Neural crest cell (in vitro differentiated cells): ENCODE data around the gene LEMD1. TPM values are rescaled to one million over a fixed set of nuclear protein-coding genes. Genes with fewer than 3 reads are reported as not detected.
A peak's percentile ranks its signal among the peaks of the same experiment; 100 is the strongest.
"Not testable (repeated sequence)": the region's sequence is repeated elsewhere in the genome, so short reads cannot be mapped to it uniquely, and the experiment has no call there.

Experiments used
- DNase-seq: peaks from one replicate; pipeline ENCODE4 v3.0.0; 2021; ENCODE audit warnings: low read depth, mixed read lengths, low spot score
- H3K27ac Mint-ChIP-seq: one replicate; pipeline ENCODE4 v1.8.0; 2021; ENCODE audit warnings: mild to moderate bottlenecking, mixed read lengths; ENCODE audit not compliant: unreplicated experiment
- H3K27me3 Mint-ChIP-seq: 2 replicates; pipeline ENCODE4 v1.8.0; 2021; ENCODE audit warnings: low read depth, mild to moderate bottlenecking, mixed read lengths
- H3K36me3 Mint-ChIP-seq: 2 replicates; pipeline ENCODE4 v1.8.0; 2021; ENCODE audit warnings: low read depth, mild to moderate bottlenecking, mixed read lengths
- H3K4me1 Mint-ChIP-seq: 2 replicates; pipeline ENCODE4 v1.8.0; 2021; ENCODE audit warnings: mixed read lengths
- H3K4me3 Mint-ChIP-seq: one replicate; pipeline ENCODE4 v1.8.0; 2021; ENCODE audit warnings: mild to moderate bottlenecking, mixed read lengths
- H3K9me3 Mint-ChIP-seq: 2 replicates; pipeline ENCODE4 v1.8.0; 2021; ENCODE audit warnings: mixed read lengths
- CTCF ChIP-seq: fragments of 200-600 bp; sonication (generic); conservative IDR thresholded peaks from 2 replicates; pipeline ENCODE4 v1.5.0; 2021; ENCODE audit warnings: antibody characterized with exemption, mild to moderate bottlenecking
- total RNA-seq: library from RNA; stranded (reverse); gene quantifications from 2 replicates; pipeline ENCODE4 v1.2.1, GENCODE V29; 2021

LEMD1 gene
- total RNA-seq, 1 donor from 2014 or later, result 10.7 TPM

DNA sequence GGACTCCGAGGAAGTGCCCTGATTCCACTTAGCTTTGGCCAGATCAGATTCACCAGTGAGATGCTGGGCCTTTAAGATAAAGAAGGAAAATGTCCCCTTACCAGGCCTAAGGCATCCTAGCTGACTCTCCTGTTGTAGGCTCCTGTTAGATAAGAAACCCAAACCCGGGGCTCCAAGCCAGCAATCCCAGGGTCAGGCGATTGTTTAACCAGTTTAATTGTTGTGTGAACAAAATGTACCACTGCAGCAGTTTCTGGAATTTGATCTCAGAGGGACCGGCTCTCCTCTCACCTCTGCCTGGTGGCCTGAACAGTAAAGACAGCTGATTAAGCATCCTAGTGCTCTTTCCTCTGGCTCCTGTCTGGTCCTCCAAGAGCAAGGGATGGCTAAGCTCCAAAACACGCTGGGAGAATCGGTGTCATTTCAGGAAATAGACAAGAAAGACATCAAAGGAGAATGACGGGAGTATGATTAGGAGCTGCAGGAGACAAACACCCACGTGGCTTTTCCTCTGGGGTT is 55.9 kb downstream of the LEMD1 start:
- no peak for DNase-seq
- no peak for TF ChIP-seq CTCF
- peaks cover 23% of the 10 kb centered on the region for H3K4me1 Mint-ChIP-seq

GRCh38 chr1:205365086-205365485 is 56.8 kb downstream of the LEMD1 start:
- not testable (repeated sequence) for DNase-seq, H3K9me3 Mint-ChIP-seq, H3K27ac Mint-ChIP-seq, H3K36me3 Mint-ChIP-seq, H3K27me3 Mint-ChIP-seq, H3K4me3 Mint-ChIP-seq
- H3K4me1 Mint-ChIP-seq, result peaks cover 32% of the 10 kb centered on the region

More for the DNA sequence above, 55.9 kb downstream of the LEMD1 start:
- Mint-ChIP-seq H3K9me3 (no peaks in the 10 kb centered on the region), H3K36me3 (no peaks in the 10 kb centered on the region), H3K27ac (no peak overlapping the region), H3K4me3 (no peak overlapping the region), H3K27me3 (no peaks in the 10 kb centered on the region)

- H3K4me3 Mint-ChIP-seq, result no peak overlapping the region
- no peaks in the 10 kb centered on the region for H3K36me3 Mint-ChIP-seq
- peak overlapping the region; percentile 58 for H3K27ac Mint-ChIP-seq
- H3K9me3 Mint-ChIP-seq, result no peaks in the 10 kb centered on the region
- DNase-seq, result no peak
- TF ChIP-seq CTCF, result no peak
- H3K4me1 Mint-ChIP-seq, result peaks cover 54% of the 10 kb centered on the region
- no peaks in the 10 kb centered on the region for H3K27me3 Mint-ChIP-seq
These were observed 61.0 kb downstream of the LEMD1 start for GRCh38 chr1:205360891-205361290.

DNA sequence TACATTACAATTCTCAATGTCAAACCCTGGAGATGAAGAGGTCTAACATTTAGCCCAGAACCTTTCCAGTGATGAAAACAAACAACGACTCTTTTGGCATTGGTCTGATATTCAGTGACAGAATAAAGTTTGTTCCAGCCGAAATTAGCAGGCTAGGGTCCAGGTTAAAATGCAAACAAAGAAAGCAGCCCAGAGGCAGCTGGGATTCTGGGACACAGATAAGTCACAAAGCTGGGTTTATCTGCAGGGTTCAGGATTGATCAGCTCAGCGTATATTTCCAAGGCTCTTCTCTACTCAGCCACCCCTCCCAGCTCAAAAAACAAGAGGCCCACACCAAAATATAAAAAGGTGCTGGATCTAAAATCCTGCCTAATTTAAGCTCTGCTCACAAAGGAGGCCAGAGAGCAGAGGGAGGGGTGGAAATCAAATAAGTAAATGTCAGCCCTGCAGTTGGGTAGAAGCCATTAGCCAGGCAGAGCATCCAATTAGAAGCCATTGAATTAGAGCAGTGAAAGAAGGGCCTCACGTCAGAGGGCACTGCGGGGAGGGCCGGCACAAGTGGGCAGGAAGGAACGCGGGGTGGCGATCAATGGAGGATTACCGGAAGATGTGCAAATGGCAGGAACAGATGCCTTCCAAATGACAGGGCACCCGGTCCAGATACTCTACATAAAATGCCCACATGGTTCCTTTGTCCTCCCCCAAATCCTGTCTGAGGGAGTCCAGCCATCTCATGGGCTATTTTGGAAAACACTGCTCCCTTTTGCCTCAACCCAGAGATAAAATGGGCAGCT is 61.9 kb downstream of the LEMD1 start:
- no peaks in the 10 kb centered on the region for H3K9me3 Mint-ChIP-seq
- peaks cover 57% of the 10 kb centered on the region for H3K4me1 Mint-ChIP-seq
- H3K36me3 Mint-ChIP-seq, result no peaks in the 10 kb centered on the region
- DNase-seq, result no peak
- peak overlapping the region; percentile 87 for H3K27ac Mint-ChIP-seq
- H3K27me3 Mint-ChIP-seq, result no peaks in the 10 kb centered on the region
- peak overlapping the region; percentile 73 for H3K4me3 Mint-ChIP-seq
- no peak for TF ChIP-seq CTCF

GRCh38 chr1:205358579-205358978 is 63.3 kb downstream of the LEMD1 start:
- no peak for TF ChIP-seq CTCF
- Mint-ChIP-seq H3K27me3 (no peaks in the 10 kb centered on the region), H3K9me3 (no peaks in the 10 kb centered on the region), H3K4me1 (peaks cover 68% of the 10 kb centered on the region), H3K27ac (no peak overlapping the region), H3K4me3 (no peak overlapping the region), H3K36me3 (no peaks in the 10 kb centered on the region)
- DNase-seq, result no peak

DNA sequence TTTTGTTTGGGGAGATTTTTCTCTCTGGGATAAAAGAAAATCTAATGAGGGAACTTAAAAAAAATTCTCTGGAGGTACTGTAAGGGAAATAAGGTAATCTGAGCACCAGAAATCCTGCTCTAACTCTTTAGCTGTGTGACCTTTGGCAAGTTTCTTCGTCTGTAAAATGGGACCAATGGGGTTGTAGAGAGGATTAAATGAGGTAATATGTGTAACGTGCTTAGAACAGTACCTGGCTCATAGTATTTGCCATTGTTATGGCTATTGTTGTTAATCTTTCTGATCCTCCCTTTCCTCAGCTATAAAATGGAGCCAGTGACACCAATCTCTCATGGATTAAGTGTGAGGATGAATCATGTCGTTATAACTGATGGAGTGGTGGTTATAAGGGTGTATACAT is 64.3 kb downstream of the LEMD1 start:
- Mint-ChIP-seq H3K4me3 (peak overlapping the region; percentile 72), H3K4me1 (peaks cover 71% of the 10 kb centered on the region), H3K36me3 (no peaks in the 10 kb centered on the region)

More for the DNA sequence above, 64.3 kb downstream of the LEMD1 start:
- DNase-seq, result no peak
- no peaks in the 10 kb centered on the region for H3K9me3 Mint-ChIP-seq
- H3K27me3 Mint-ChIP-seq, result no peaks in the 10 kb centered on the region
- H3K27ac Mint-ChIP-seq, result peak overlapping the region; percentile 96
- TF ChIP-seq CTCF, result no peak
